H9 (cell line): Measurements from ENCODE around the gene UBE2A. TPM values are rescaled to one million over a fixed set of nuclear protein-coding genes. Genes with fewer than 3 reads are reported as not detected.

ENCODE experiments used
- DNase-seq: peaks from one replicate; pipeline ENCODE4 v3.0.0-alpha.2; 2017
- H2AFZ ChIP-seq: one replicate; pipeline ENCODE4 v1.6.1; 2013; ENCODE audit warnings: mild to moderate bottlenecking, low read length, control low read depth, moderate library complexity
- H2AK5ac ChIP-seq: 2 replicates; pipeline ENCODE4 v1.6.1; 2013; ENCODE audit warnings: low read length, control low read depth, mixed read lengths; ENCODE audit not compliant: insufficient read length
- H2BK120ac ChIP-seq: one replicate; pipeline ENCODE4 v1.6.1; 2013; ENCODE audit warnings: low read depth, mild to moderate bottlenecking, low read length, control low read depth, inconsistent platforms; ENCODE audit not compliant: poor library complexity, severe bottlenecking
- H2BK12ac ChIP-seq: 2 replicates; pipeline ENCODE4 v1.6.1; 2013; ENCODE audit warnings: low read length, control low read depth, mixed read lengths, low read depth; ENCODE audit not compliant: insufficient read length
- H2BK15ac ChIP-seq: 2 replicates; pipeline ENCODE4 v1.6.1; 2013; ENCODE audit warnings: low read depth, low read length, control low read depth
- H2BK20ac ChIP-seq: one replicate; pipeline ENCODE4 v1.6.1; 2013; ENCODE audit warnings: low read depth, mild to moderate bottlenecking, low read length, control low read depth, inconsistent platforms; ENCODE audit not compliant: poor library complexity, severe bottlenecking
- H2BK5ac ChIP-seq: 2 replicates; pipeline ENCODE4 v1.6.1; 2013; ENCODE audit warnings: low read length, control low read depth, mixed read lengths; ENCODE audit not compliant: insufficient read length
- H3K14ac ChIP-seq: 2 replicates; pipeline ENCODE4 v1.6.1; 2013; ENCODE audit warnings: low read length, control low read depth; ENCODE audit not compliant: insufficient read depth
- H3K18ac ChIP-seq: 2 replicates; pipeline ENCODE4 v1.6.1; 2013; ENCODE audit warnings: low read depth, mild to moderate bottlenecking, mixed read lengths, low read length, control low read depth; ENCODE audit not compliant: insufficient read length
- H3K23ac ChIP-seq: 2 replicates; pipeline ENCODE4 v1.6.1; 2013; ENCODE audit warnings: low read length, control low read depth, mixed read lengths, low read depth; ENCODE audit not compliant: insufficient read length
- H3K23me2 ChIP-seq: 2 replicates; pipeline ENCODE4 v1.6.1; 2013; ENCODE audit warnings: low read depth, mild to moderate bottlenecking, mixed read lengths, low read length, control low read depth; ENCODE audit not compliant: insufficient read length, poor library complexity, severe bottlenecking
- H3K27ac ChIP-seq: 2 replicates; pipeline ENCODE4 v1.5.1; 2013; ENCODE audit warnings: low read length, control low read depth, mixed read lengths, low read depth; ENCODE audit not compliant: insufficient read length
- H3K27me3 ChIP-seq: 2 replicates; pipeline ENCODE4 v1.6.1; 2013; ENCODE audit warnings: low read length, control low read depth, inconsistent platforms; ENCODE audit not compliant: insufficient read depth
- H3K4ac ChIP-seq: 2 replicates; pipeline ENCODE4 v1.6.1; 2013; ENCODE audit warnings: low read depth, mild to moderate bottlenecking, control low read depth, inconsistent platforms, low read length, moderate library complexity
- H3K4me1 ChIP-seq: 2 replicates; pipeline ENCODE4 v1.6.1; 2013; ENCODE audit warnings: low read length, control low read depth, inconsistent platforms; ENCODE audit not compliant: insufficient read depth
- H3K4me2 ChIP-seq: 2 replicates; pipeline ENCODE4 v1.6.1; 2013; ENCODE audit warnings: low read length, control low read depth, mixed read lengths; ENCODE audit not compliant: insufficient read length, insufficient read depth
- H3K56ac ChIP-seq: 2 replicates; pipeline ENCODE4 v1.6.1; 2013; ENCODE audit warnings: low read depth, mild to moderate bottlenecking, mixed read lengths, low read length, control low read depth; ENCODE audit not compliant: insufficient read length
- H3K79me1 ChIP-seq: 2 replicates; pipeline ENCODE4 v1.6.1; 2013; ENCODE audit warnings: low read depth, mild to moderate bottlenecking, moderate library complexity, low read length, control low read depth, inconsistent platforms; ENCODE audit not compliant: insufficient read depth, poor library complexity, severe bottlenecking
- H3K79me2 ChIP-seq: 2 replicates; pipeline ENCODE4 v1.6.1; 2013; ENCODE audit warnings: low read length, control low read depth, inconsistent platforms; ENCODE audit not compliant: insufficient read depth
- H3K9ac ChIP-seq: 2 replicates; pipeline ENCODE4 v1.6.1; 2013; ENCODE audit warnings: low read length, control low read depth, mixed read lengths; ENCODE audit not compliant: insufficient read length; ENCODE audit errors: extremely low read depth
- H3K9me3 ChIP-seq: one replicate; pipeline ENCODE4 v1.6.1; 2013; ENCODE audit warnings: low read depth, low read length, inconsistent platforms; ENCODE audit not compliant: control insufficient read depth
- H3T11ph ChIP-seq: one replicate; pipeline ENCODE4 v1.6.1; 2013; ENCODE audit warnings: mild to moderate bottlenecking, low read length, control low read depth, inconsistent platforms
- H4K20me1 ChIP-seq: one replicate; pipeline ENCODE4 v1.6.1; 2013; ENCODE audit not compliant: control insufficient read depth, insufficient read length, insufficient read depth
- H4K5ac ChIP-seq: 2 replicates; pipeline ENCODE4 v1.6.1; 2013; ENCODE audit warnings: low read depth, mild to moderate bottlenecking, mixed read lengths, low read length, control low read depth; ENCODE audit not compliant: insufficient read length
- H4K8ac ChIP-seq: replicated peaks from 2 replicates; pipeline ENCODE4 v1.6.1; 2013; ENCODE audit warnings: low read length, control low read depth, mixed read lengths, low read depth; ENCODE audit not compliant: insufficient read length
- H4K91ac ChIP-seq: 2 replicates; pipeline ENCODE4 v1.6.1; 2013; ENCODE audit warnings: low read depth, mild to moderate bottlenecking, moderate library complexity, mixed read lengths, low read length, control low read depth; ENCODE audit not compliant: insufficient read length
- H3K27ac Mint-ChIP-seq, 3 experiments: 2 replicates in 2 of 3; 3 replicates in 1 of 3; pipeline ENCODE4 v1.8.0; 2020 to 2021; ENCODE audit warnings: mixed read lengths in 3 of 3, mild to moderate bottlenecking in 1 of 3, moderate library complexity in 1 of 3
- H3K27me3 Mint-ChIP-seq: 2 replicates; pipeline ENCODE4 v1.8.0; 2021; ENCODE audit warnings: low read depth, mild to moderate bottlenecking, moderate library complexity, mixed read lengths
- H3K36me3 Mint-ChIP-seq, 3 experiments: 2 replicates in 2 of 3; 3 replicates in 1 of 3; pipeline ENCODE4 v1.8.0; 2020 to 2021; ENCODE audit warnings: low read depth in 3 of 3, mixed read lengths in 3 of 3; ENCODE audit not compliant: insufficient read depth in 1 of 3
- H3K4me1 Mint-ChIP-seq, 2 experiments: 2 replicates each; pipeline ENCODE4 v1.8.0; 2020; ENCODE audit warnings: mixed read lengths in 2 of 2
- H3K4me3 Mint-ChIP-seq, 2 experiments: 2 replicates in 1 of 2; 3 replicates in 1 of 2; pipeline ENCODE4 v1.8.0; 2020 to 2021; ENCODE audit warnings: mild to moderate bottlenecking in 2 of 2, mixed read lengths in 2 of 2, moderate library complexity in 1 of 2
- H3K9me3 Mint-ChIP-seq, 2 experiments: 2 replicates in 1 of 2; 3 replicates in 1 of 2; pipeline ENCODE4 v1.8.0; 2020; ENCODE audit warnings: mild to moderate bottlenecking in 2 of 2, mixed read lengths in 2 of 2, moderate library complexity in 1 of 2
- WGBS: extraction: QIAGEN DNeasy Blood & Tissue Kit; methylation state at CpG from one replicate; pipeline ENCODE4 v1.1.7; 2013; ENCODE audit warnings: missing lambda C conversion rate, low lambda C conversion rate, mixed read lengths; ENCODE audit not compliant: insufficient read length; ENCODE audit errors: extremely low coverage; 5-methylcytosine and 5-hydroxymethylcytosine counted together
- total RNA-seq: library from RNA; stranded (reverse); gene quantifications from 2 replicates; pipeline ENCODE4 v1.2.1, GENCODE V29; 2021
- TF ChIP-seq, protein P1 (sequence below): fragments of 200-600 bp; sonication (generic); conservative IDR thresholded peaks from 3 replicates; pipeline ENCODE4 v1.8.0; 2021; ENCODE audit warnings: antibody characterized with exemption, mild to moderate bottlenecking

Gene UBE2A
- total RNA-seq, 1 experiment from 2014 or later: 54.7 TPM

GRCh38 chrX:119606280-119607017, 32.1 kb downstream of the UBE2A start, which contains the start of gene NKRF:
TSS of gene NKRF (minus strand) at chrX:119606424.
- Histone ChIP-seq H4K5ac (no peak within 1 kb of the TSS), H3K4ac (no peak within 1 kb of the TSS), H2AK5ac (no peak within 1 kb of the TSS), H2BK120ac (no peak within 1 kb of the TSS), H3K4me1 (no peaks in the 10 kb centered on the region; the same call in 1 of the 2 replicates), H3K14ac (peak within 1 kb of the TSS; percentile 99), H3K23me2 (peaks cover 8% of the 10 kb centered on the region), H2BK5ac (no peak within 1 kb of the TSS), H2AFZ (no peak within 1 kb of the TSS), H3K9ac (peak within 1 kb of the TSS; percentile 96), H3K27me3 (no peaks in the 10 kb centered on the region; the same call in 1 of the 2 replicates), H3K4me2 (peak within 1 kb of the TSS; percentile 90), H2BK12ac (no peak within 1 kb of the TSS), H3K9me3 (peaks cover 12% of the 10 kb centered on the region), H2BK15ac (no peak within 1 kb of the TSS), H4K91ac (no peak within 1 kb of the TSS), H3K23ac (peak within 1 kb of the TSS; percentile 69), H3K27ac (no peak within 1 kb of the TSS), H2BK20ac (no peak within 1 kb of the TSS), H3K18ac (peak within 1 kb of the TSS; percentile 88), H4K8ac (no peak within 1 kb of the TSS), H3K79me1 (no peaks in the 10 kb centered on the region), H3K56ac (no peak within 1 kb of the TSS), H3K79me2 (no peaks in the 10 kb centered on the region; the same call in 1 of the 2 replicates), H4K20me1 (no peaks in the 10 kb centered on the region), H3T11ph (no peak within 1 kb of the TSS)
- no CpG with 5 or more reads among the region's 46 CpGs for WGBS
- H3K4me1 Mint-ChIP-seq: peaks cover 15 to 16% of the 10 kb centered on the region in 2 experiments
- H3K27me3 Mint-ChIP-seq: peaks cover 36% of the 10 kb centered on the region
- H3K4me3 Mint-ChIP-seq: peak within 1 kb of the TSS; percentile 80 to 90
- peak; percentile 87 for DNase-seq
- H3K36me3 Mint-ChIP-seq: peaks cover 12 to 15% (median 13%) of the 10 kb centered on the region in 3 experiments
- TF ChIP-seq, protein P1, sequence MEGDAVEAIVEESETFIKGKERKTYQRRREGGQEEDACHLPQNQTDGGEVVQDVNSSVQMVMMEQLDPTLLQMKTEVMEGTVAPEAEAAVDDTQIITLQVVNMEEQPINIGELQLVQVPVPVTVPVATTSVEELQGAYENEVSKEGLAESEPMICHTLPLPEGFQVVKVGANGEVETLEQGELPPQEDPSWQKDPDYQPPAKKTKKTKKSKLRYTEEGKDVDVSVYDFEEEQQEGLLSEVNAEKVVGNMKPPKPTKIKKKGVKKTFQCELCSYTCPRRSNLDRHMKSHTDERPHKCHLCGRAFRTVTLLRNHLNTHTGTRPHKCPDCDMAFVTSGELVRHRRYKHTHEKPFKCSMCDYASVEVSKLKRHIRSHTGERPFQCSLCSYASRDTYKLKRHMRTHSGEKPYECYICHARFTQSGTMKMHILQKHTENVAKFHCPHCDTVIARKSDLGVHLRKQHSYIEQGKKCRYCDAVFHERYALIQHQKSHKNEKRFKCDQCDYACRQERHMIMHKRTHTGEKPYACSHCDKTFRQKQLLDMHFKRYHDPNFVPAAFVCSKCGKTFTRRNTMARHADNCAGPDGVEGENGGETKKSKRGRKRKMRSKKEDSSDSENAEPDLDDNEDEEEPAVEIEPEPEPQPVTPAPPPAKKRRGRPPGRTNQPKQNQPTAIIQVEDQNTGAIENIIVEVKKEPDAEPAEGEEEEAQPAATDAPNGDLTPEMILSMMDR: no peak
- peaks cover 67 to 69% of the 10 kb centered on the region in 2 experiments for H3K9me3 Mint-ChIP-seq
- H3K27ac Mint-ChIP-seq: peak within 1 kb of the TSS in 2 of 3 experiments; percentile 93; a peak in 3 of 7 replicates
